ENCODE results near the gene KBTBD6. TPM values are rescaled to one million over a fixed set of nuclear protein-coding genes. Genes with fewer than 3 reads are reported as not detected.

KBTBD6 gene
- total RNA-seq, 2 experiments from 2014 or later = 3.9 to 4.5 TPM

GRCh38 chr13:41156620-41157019 is 24.0 kb upstream of the KBTBD6 start:
- POLR2A ChIA-PET = interaction anchor here (0.9 kb wide), 1 partner anchor 15 kb away, joined by 3 read pairs; no protein-coding TSS in a partner anchor
- no peak for DNase-seq
- CTCF ChIA-PET = interaction anchor here (1.2 kb wide), 1 partner anchor 11 kb away, joined by 5 read pairs; no protein-coding TSS in a partner anchor
- ATAC-seq = no peak
- Mint-ChIP-seq H3K4me1 (ENCODE audit: low read depth) (peaks cover 5% of the 10 kb centered on the region), H3K27ac (no peak overlapping the region), H3K36me3 (ENCODE audit: low read depth) (peaks cover 11% of the 10 kb centered on the region), H3K27me3 (no peaks in the 10 kb centered on the region), H3K4me3 (no peak overlapping the region), H3K9me3 (peaks cover 10% of the 10 kb centered on the region)
- intact Hi-C loops (cut with micrococcal nuclease) = no loop called here
- TF ChIP-seq CTCF (IDR thresholded peaks at IDR 0.05) = no peak

- Mint-ChIP-seq H3K9me3 (peaks cover 29% of the 10 kb centered on the region), H3K27me3 (no peaks in the 10 kb centered on the region), H3K4me1 (ENCODE audit: low read depth) (peaks cover 2% of the 10 kb centered on the region), H3K27ac (no peak overlapping the region), H3K4me3 (no peak overlapping the region), H3K36me3 (ENCODE audit: low read depth) (peaks cover 35% of the 10 kb centered on the region)
- DNase-seq (no peak), ATAC-seq (no peak)
- intact Hi-C loops (cut with micrococcal nuclease) = no loop called here
- TF ChIP-seq CTCF (IDR thresholded peaks at IDR 0.05) = no peak
- CTCF ChIA-PET = interaction anchor here (1.3 kb wide), 1 partner anchor 12 kb away, joined by 3 read pairs; no protein-coding TSS in a partner anchor
- POLR2A ChIA-PET = no interaction called here
Measured at GRCh38 chr13:41154042-41154441, 21.4 kb upstream of the KBTBD6 start.

- Mint-ChIP-seq H3K4me3 (no peak overlapping the region), H3K27me3 (no peaks in the 10 kb centered on the region), H3K27ac (no peak overlapping the region), H3K9me3 (peaks cover 44% of the 10 kb centered on the region), H3K36me3 (ENCODE audit: low read depth) (peaks cover 52% of the 10 kb centered on the region), H3K4me1 (ENCODE audit: low read depth) (no peaks in the 10 kb centered on the region)
- POLR2A ChIA-PET = no interaction called here
- no peak for TF ChIP-seq CTCF (IDR thresholded peaks at IDR 0.05)
- DNase-seq = no peak
- intact Hi-C loops (cut with micrococcal nuclease) = no loop called here
- CTCF ChIA-PET = interaction anchor here (1.4 kb wide), 1 partner anchor 17 kb away, joined by 3 read pairs; no protein-coding TSS in a partner anchor
- no peak for ATAC-seq
Measured at GRCh38 chr13:41152005-41152404, 19.4 kb upstream of the KBTBD6 start.

- no peak for TF ChIP-seq CTCF (IDR thresholded peaks at IDR 0.05)
- ATAC-seq = no peak
- intact Hi-C loops (cut with micrococcal nuclease) = no loop called here
- ChIA-PET POLR2A (interaction anchor here (1.1 kb wide), 1 partner anchor 8 kb away, joined by 4 read pairs; no protein-coding TSS in a partner anchor), CTCF (no interaction called here)
- no peaks in the 10 kb centered on the region for H3K27me3 Mint-ChIP-seq
- H3K36me3 Mint-ChIP-seq (ENCODE audit: low read depth) = peaks cover 63% of the 10 kb centered on the region
- no peaks in the 10 kb centered on the region for H3K4me1 Mint-ChIP-seq (ENCODE audit: low read depth)
- no peak for DNase-seq
- no peak overlapping the region for H3K4me3 Mint-ChIP-seq
- peaks cover 51% of the 10 kb centered on the region for H3K9me3 Mint-ChIP-seq
- H3K27ac Mint-ChIP-seq = no peak overlapping the region
Measured at GRCh38 chr13:41150058-41150457, 17.5 kb upstream of the KBTBD6 start.

- DNase-seq = no peak
- Mint-ChIP-seq H3K4me1 (ENCODE audit: low read depth) (no peaks in the 10 kb centered on the region), H3K27ac (no peak overlapping the region), H3K9me3 (peaks cover 51% of the 10 kb centered on the region), H3K4me3 (peak overlapping the region; percentile 5), H3K27me3 (no peaks in the 10 kb centered on the region), H3K36me3 (ENCODE audit: low read depth) (peaks cover 63% of the 10 kb centered on the region)
- no peak for ATAC-seq
- ChIA-PET POLR2A (no interaction called here), CTCF (no interaction called here)
- TF ChIP-seq CTCF (IDR thresholded peaks at IDR 0.05) = no peak
- intact Hi-C loops (cut with micrococcal nuclease) = no loop called here
Measured at GRCh38 chr13:41148419-41149283, 16.0 kb upstream of the KBTBD6 start.

Data from activated CD8-positive, alpha-beta T cell treated with anti-CD3 and anti-CD28 coated beads for 36 hours (primary cell).